OCI-LY3 (cell line): ENCODE data around the gene FYB1.

Source experiments
- H2AFZ ChIP-seq: fragments of 200-600, 300-600 bp; shearing (Covaris generic); 2 replicates; pipeline ENCODE4 v1.6.0; 2014; ENCODE audit warnings: antibody characterized with exemption, low read depth, low read length
- H3K27ac ChIP-seq: fragments of 200-600, 300-600 bp; sonication (generic); 2 replicates; pipeline ENCODE4 v1.5.1; 2014; ENCODE audit warnings: mild to moderate bottlenecking, low read length, moderate library complexity, mixed read lengths
- H3K27me3 ChIP-seq: fragments of 200-600, 300-600 bp; sonication (generic); 2 replicates; pipeline ENCODE4 v1.6.1; 2014; ENCODE audit warnings: low read depth, low read length, mixed read lengths
- H3K36me3 ChIP-seq: fragments of 200-600, 300-600 bp; sonication (generic); replicated peaks from 2 replicates; pipeline ENCODE3; 2014; ENCODE audit warnings: low read depth, low read length, mixed read lengths
- H3K4me1 ChIP-seq: fragments of 300-600, 200-600 bp; sonication (generic); 2 replicates; pipeline ENCODE4 v1.6.1; 2014; ENCODE audit warnings: low read length, mixed read lengths
- H3K4me2 ChIP-seq: fragments of 200-600, 300-600 bp; sonication (generic); 2 replicates; pipeline ENCODE4 v1.6.1; 2014; ENCODE audit warnings: low read length, mixed read lengths
- H3K4me3 ChIP-seq: fragments of 300-600, 200-600 bp; sonication (generic); 2 replicates; pipeline ENCODE4 v1.5.1; 2014; ENCODE audit warnings: antibody characterized with exemption, mild to moderate bottlenecking, low read length, moderate library complexity
- H3K79me2 ChIP-seq: fragments of 300-600, 200-600 bp; shearing (Covaris generic); 2 replicates; pipeline ENCODE4 v1.6.1; 2014; ENCODE audit warnings: mild to moderate bottlenecking, low read length, mixed read lengths
- H3K9ac ChIP-seq: fragments of 300-600, 200-600 bp; shearing (Covaris generic); 2 replicates; pipeline ENCODE4 v1.6.0; 2014; ENCODE audit warnings: mild to moderate bottlenecking, low read length, moderate library complexity
- H3K9me3 ChIP-seq: fragments of 200-600, 300-600 bp; shearing (Covaris generic); 2 replicates; pipeline ENCODE4 v1.6.1; 2014; ENCODE audit warnings: low read length, mixed read lengths; ENCODE audit not compliant: insufficient read depth
- H4K20me1 ChIP-seq: fragments of 200-600, 300-600 bp; sonication (generic); 2 replicates; pipeline ENCODE4 v1.6.1; 2016; ENCODE audit warnings: low read length, mixed read lengths; ENCODE audit not compliant: insufficient read depth
- CTCF ChIP-seq: fragments of 200-600, 300-600 bp; sonication (generic); IDR thresholded peaks from 2 replicates; pipeline ENCODE4 v1.5.1; 2014; ENCODE audit warnings: antibody characterized with exemption, low read length, low read depth
- EZH2phosphoT487 ChIP-seq: fragments of 200-600 bp; shearing (Covaris generic); IDR thresholded peaks from 2 replicates; pipeline ENCODE4 v1.6.1; 2018; ENCODE audit warnings: antibody characterized with exemption, mixed run types, low read depth

FYB1 gene

GRCh38 chr5:39255406-39255805 lies 36.0 kb upstream of the FYB1 start:
- Histone ChIP-seq H3K27ac (no peak overlapping the region), H3K36me3 (peaks cover 2% of the 10 kb centered on the region), H3K9me3 (no peaks in the 10 kb centered on the region)

GRCh38 chr5:39254671-39255070 lies 35.3 kb upstream of the FYB1 start:
- peaks cover 2% of the 10 kb centered on the region for H3K36me3 ChIP-seq
- H4K20me1 ChIP-seq = no peaks in the 10 kb centered on the region
- H3K79me2 ChIP-seq = no peaks in the 10 kb centered on the region
- H3K27ac ChIP-seq = no peak overlapping the region
- no peak overlapping the region for H3K9ac ChIP-seq
- H3K27me3 ChIP-seq = no peaks in the 10 kb centered on the region
- no peak for TF ChIP-seq CTCF
- no peak for TF ChIP-seq EZH2phosphoT487
- peaks cover 11% of the 10 kb centered on the region for H3K4me1 ChIP-seq
- H2AFZ ChIP-seq = no peak overlapping the region
- no peaks in the 10 kb centered on the region for H3K9me3 ChIP-seq
- H3K4me2 ChIP-seq = no peak overlapping the region
- no peak overlapping the region for H3K4me3 ChIP-seq

More at GRCh38 chr5:39255406-39255805, 36.0 kb upstream of the FYB1 start:
- no peak for TF ChIP-seq CTCF
- no peak for TF ChIP-seq EZH2phosphoT487
- no peaks in the 10 kb centered on the region for H3K27me3 ChIP-seq
- no peaks in the 10 kb centered on the region for H3K79me2 ChIP-seq
- H3K9ac ChIP-seq = no peak overlapping the region
- H2AFZ ChIP-seq = no peak overlapping the region
- no peak overlapping the region for H3K4me2 ChIP-seq
- H3K4me1 ChIP-seq = peaks cover 11% of the 10 kb centered on the region
- no peaks in the 10 kb centered on the region for H4K20me1 ChIP-seq
- H3K4me3 ChIP-seq = no peak overlapping the region

GRCh38 chr5:39253196-39253595 lies 33.8 kb upstream of the FYB1 start:
- no peak overlapping the region for H2AFZ ChIP-seq
- no peak overlapping the region for H3K27ac ChIP-seq
- TF ChIP-seq EZH2phosphoT487 = no peak
- no peak for TF ChIP-seq CTCF
- no peak overlapping the region for H3K9ac ChIP-seq
- H3K27me3 ChIP-seq = no peaks in the 10 kb centered on the region
- no peaks in the 10 kb centered on the region for H3K9me3 ChIP-seq
- H3K4me3 ChIP-seq = no peak overlapping the region
- no peaks in the 10 kb centered on the region for H3K79me2 ChIP-seq
- peaks cover 2% of the 10 kb centered on the region for H3K36me3 ChIP-seq
- no peaks in the 10 kb centered on the region for H4K20me1 ChIP-seq
- peaks cover 11% of the 10 kb centered on the region for H3K4me1 ChIP-seq
- no peak overlapping the region for H3K4me2 ChIP-seq

GRCh38 chr5:39249564-39250274 lies 30.4 kb upstream of the FYB1 start:
- H3K27me3 ChIP-seq = no peaks in the 10 kb centered on the region
- no peak overlapping the region for H3K4me2 ChIP-seq
- peaks cover 2% of the 10 kb centered on the region for H3K36me3 ChIP-seq
- no peak overlapping the region for H3K27ac ChIP-seq
- no peak overlapping the region for H2AFZ ChIP-seq
- H3K9ac ChIP-seq = no peak overlapping the region
- no peak overlapping the region for H3K4me3 ChIP-seq
- no peaks in the 10 kb centered on the region for H3K9me3 ChIP-seq
- TF ChIP-seq EZH2phosphoT487 (no peak), CTCF (no peak)
- H3K79me2 ChIP-seq = no peaks in the 10 kb centered on the region
- no peaks in the 10 kb centered on the region for H3K4me1 ChIP-seq
- H4K20me1 ChIP-seq = no peaks in the 10 kb centered on the region
